Activated CD8-positive, alpha-beta T cell treated with anti-CD3 and anti-CD28 coated beads for 36 hours (primary cell): ENCODE results near the gene CDC73. TPM values are rescaled to one million over a fixed set of nuclear protein-coding genes. Genes with fewer than 3 reads are reported as not detected.

ENCODE experiments used
- ATAC-seq: fragments of 200-7000 bp; cut with Tn5 transposase; one replicate; pipeline ENCODE4 v1.10.0; 2021; ENCODE audit warnings: mild to moderate bottlenecking, moderate library complexity
- CTCF ChIA-PET: fragments of 350-600 bp; sonication (Branson Sonifier 250); formaldehyde crosslinking; loops from one replicate; lab custom pipeline; 2021; ENCODE audit warnings: antibody characterized with exemption; lab: Charles Lee
- POLR2A ChIA-PET: fragments of 350-600 bp; sonication (Branson Sonifier 250); formaldehyde crosslinking; loops from one replicate; lab custom pipeline; 2021; ENCODE audit warnings: antibody characterized with exemption; lab: Charles Lee
- DNase-seq: peaks from one replicate; pipeline ENCODE4 v3.0.0-alpha.2; 2020
- H3K27ac Mint-ChIP-seq: one replicate; pipeline ENCODE4 v1.8.0; 2021; ENCODE audit warnings: mild to moderate bottlenecking, mixed read lengths
- H3K27me3 Mint-ChIP-seq: one replicate; pipeline ENCODE4 v1.8.0; 2021; ENCODE audit warnings: mixed read lengths
- H3K36me3 Mint-ChIP-seq: one replicate; pipeline ENCODE4 v1.8.0; 2021; ENCODE audit warnings: low read depth, mixed read lengths
- H3K4me1 Mint-ChIP-seq: one replicate; pipeline ENCODE4 v1.8.0; 2021; ENCODE audit warnings: low read depth, mixed read lengths
- H3K4me3 Mint-ChIP-seq: one replicate; pipeline ENCODE4 v1.8.0; 2021; ENCODE audit warnings: mild to moderate bottlenecking, moderate library complexity, mixed read lengths
- H3K9me3 Mint-ChIP-seq: one replicate; pipeline ENCODE4 v1.8.0; 2021; ENCODE audit warnings: mixed read lengths
- intact Hi-C: fragments of 100-400 bp; cut with micrococcal nuclease; formaldehyde crosslinking; loops from one replicate; pipeline ENCODE4 v1.10.0; 2022
- total RNA-seq, 2 experiments: library from RNA; stranded (reverse); gene quantifications; one replicate each; pipeline ENCODE4 v1.2.3, GENCODE V29; 2021
- TF ChIP-seq, protein P1 (sequence below): fragments of 200-600 bp; IDR thresholded peaks from one replicate; pipeline ENCODE4 v1.8.0; 2022; ENCODE audit warnings: antibody characterized with exemption, mild to moderate bottlenecking

Gene CDC73
- total RNA-seq, 2 experiments from 2014 or later: 45.1 to 50.2 TPM

DNA sequence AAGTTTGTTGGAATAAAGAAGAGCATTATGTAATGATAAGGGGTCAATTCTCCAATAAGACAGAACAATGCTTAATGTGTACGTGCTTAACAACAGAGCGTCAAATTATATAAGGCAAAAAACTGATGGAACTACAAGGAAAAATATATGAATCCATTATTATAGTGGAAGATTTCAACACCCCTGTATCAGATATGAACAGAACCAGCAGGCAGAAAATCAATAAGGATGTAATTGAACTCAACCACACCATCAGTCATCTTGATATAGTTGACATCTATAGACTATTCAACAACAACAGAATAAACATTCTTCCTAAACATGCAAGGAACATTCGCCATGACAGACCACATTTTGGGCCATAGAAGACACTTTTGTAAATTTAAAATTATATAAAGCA lies 3.6 kb upstream of the CDC73 start:
- CTCF ChIA-PET: interaction anchor here (0.7 to 1.7 kb wide), 4 partner anchors 10 to 20 kb away, joined by 3 to 4 read pairs (median 3); no protein-coding TSS in a partner anchor
- Mint-ChIP-seq H3K36me3 (no peaks in the 10 kb centered on the region), H3K4me3 (no peak overlapping the region), H3K27ac (no peak overlapping the region), H3K27me3 (no peaks in the 10 kb centered on the region), H3K9me3 (no peaks in the 10 kb centered on the region), H3K4me1 (peaks cover 7% of the 10 kb centered on the region)
- TF ChIP-seq, protein P1, sequence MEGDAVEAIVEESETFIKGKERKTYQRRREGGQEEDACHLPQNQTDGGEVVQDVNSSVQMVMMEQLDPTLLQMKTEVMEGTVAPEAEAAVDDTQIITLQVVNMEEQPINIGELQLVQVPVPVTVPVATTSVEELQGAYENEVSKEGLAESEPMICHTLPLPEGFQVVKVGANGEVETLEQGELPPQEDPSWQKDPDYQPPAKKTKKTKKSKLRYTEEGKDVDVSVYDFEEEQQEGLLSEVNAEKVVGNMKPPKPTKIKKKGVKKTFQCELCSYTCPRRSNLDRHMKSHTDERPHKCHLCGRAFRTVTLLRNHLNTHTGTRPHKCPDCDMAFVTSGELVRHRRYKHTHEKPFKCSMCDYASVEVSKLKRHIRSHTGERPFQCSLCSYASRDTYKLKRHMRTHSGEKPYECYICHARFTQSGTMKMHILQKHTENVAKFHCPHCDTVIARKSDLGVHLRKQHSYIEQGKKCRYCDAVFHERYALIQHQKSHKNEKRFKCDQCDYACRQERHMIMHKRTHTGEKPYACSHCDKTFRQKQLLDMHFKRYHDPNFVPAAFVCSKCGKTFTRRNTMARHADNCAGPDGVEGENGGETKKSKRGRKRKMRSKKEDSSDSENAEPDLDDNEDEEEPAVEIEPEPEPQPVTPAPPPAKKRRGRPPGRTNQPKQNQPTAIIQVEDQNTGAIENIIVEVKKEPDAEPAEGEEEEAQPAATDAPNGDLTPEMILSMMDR: no peak
- ATAC-seq: no peak
- intact Hi-C loops: no loop called here
- no peak for DNase-seq
- POLR2A ChIA-PET: interaction anchor here (0.9 kb wide), 1 partner anchor 14 kb away, joined by 4 read pairs; no protein-coding TSS in a partner anchor

DNA sequence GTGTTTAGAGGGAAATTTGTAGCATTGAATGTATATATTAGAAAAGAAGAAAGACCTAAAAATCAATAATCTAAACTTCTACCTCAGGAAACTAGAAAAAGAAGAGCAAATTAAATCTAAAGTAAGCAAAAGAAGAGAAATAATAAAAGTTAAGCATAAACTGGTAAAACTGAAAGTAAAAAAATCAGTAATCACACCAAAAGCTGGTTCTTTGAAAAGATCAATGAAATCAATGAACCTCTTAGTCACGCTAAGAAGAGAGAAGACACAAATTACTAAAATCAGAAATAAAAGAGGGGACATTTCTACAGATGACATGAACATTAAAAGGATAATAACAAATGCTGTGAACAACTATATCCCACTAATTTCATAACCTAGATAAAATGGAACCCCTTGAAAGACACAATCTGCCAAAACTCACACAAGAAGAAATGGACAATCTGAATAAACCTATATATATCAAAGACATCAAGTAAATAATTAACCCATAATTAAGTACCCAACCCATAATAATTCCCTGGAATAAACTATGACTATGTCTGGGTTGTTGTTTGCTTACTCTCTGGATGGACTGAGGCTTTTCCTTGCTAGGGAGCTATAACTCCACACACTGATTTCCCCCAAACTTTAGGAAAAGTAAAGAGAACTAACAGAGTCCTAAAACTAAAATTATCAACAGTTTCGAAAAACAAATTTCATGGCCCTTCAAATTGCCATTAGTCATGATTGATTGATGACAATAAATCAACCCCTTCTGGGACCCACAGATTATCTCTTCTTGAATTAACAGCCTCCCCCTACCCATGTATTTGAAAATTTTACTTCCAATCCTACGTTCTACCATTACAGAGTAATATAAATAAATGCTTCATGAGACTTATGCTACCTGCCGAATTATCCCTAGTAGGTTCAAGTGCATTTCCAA lies 2.8 kb upstream of the CDC73 start:
- H3K9me3 Mint-ChIP-seq: no peaks in the 10 kb centered on the region
- no peak overlapping the region for H3K27ac Mint-ChIP-seq
- no peak for ATAC-seq
- H3K4me3 Mint-ChIP-seq: no peak overlapping the region
- no peaks in the 10 kb centered on the region for H3K27me3 Mint-ChIP-seq
- POLR2A ChIA-PET: no interaction called here
- TF ChIP-seq, protein P1: no peak
- CTCF ChIA-PET: interaction anchor here (0.7 to 1.7 kb wide), 3 partner anchors 11 to 19 kb away, joined by 3 to 4 read pairs (median 3); no protein-coding TSS in a partner anchor
- intact Hi-C loops: no loop called here
- DNase-seq: no peak
- peaks cover 13% of the 10 kb centered on the region for H3K4me1 Mint-ChIP-seq
- H3K36me3 Mint-ChIP-seq: no peaks in the 10 kb centered on the region

DNA sequence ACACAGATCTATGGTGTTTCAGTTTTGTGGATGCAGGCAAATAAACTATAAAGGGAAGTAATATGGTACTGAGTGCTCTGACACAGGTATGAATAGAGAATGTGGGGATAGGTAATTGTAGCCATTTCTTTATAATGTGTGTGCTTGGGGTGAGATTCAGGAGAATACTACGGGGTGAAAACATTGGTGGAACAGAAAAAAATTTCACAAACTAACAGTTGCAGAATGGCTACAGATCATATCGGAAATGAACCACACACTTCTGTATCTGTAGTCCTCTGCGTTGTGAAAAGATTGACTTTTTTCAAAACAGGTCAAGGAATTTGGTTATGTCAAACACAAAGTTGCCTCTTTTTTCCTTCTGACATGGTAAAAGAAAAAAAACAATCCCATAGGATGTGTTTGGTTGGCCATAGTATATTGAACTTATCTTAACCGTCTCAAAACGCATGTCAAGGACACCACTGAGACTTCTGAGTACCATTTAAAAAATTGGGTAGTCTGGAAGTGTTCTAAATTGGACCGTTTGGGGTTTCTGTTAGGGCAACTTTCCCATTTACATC lies 1.1 kb upstream of the CDC73 start:
- intact Hi-C loops: loop anchor here (2.0 to 5.0 kb wide), 2 partner anchors 62 to 313 kb away; partner anchors contain the start of genes RGS2, RO60 and UCHL5
- peaks cover 3% of the 10 kb centered on the region for H3K36me3 Mint-ChIP-seq
- no peaks in the 10 kb centered on the region for H3K9me3 Mint-ChIP-seq
- H3K4me3 Mint-ChIP-seq: peak overlapping the region; percentile 87
- H3K4me1 Mint-ChIP-seq: peaks cover 25% of the 10 kb centered on the region
- ChIA-PET POLR2A (interaction anchor here (0.6 to 1.0 kb wide), 4 partner anchors 11 to 62 kb away, joined by 3 to 4 read pairs (median 3); partner anchors contain the start of genes GLRX2, RO60 and UCHL5), CTCF (interaction anchor here (1.0 to 1.1 kb wide), 2 partner anchors 9 to 17 kb away, joined by 5 read pairs; no protein-coding TSS in a partner anchor)
- DNase-seq: no peak
- TF ChIP-seq, protein P1: no peak
- peak overlapping the region; percentile 98 for H3K27ac Mint-ChIP-seq
- no peak for ATAC-seq
- no peaks in the 10 kb centered on the region for H3K27me3 Mint-ChIP-seq

DNA sequence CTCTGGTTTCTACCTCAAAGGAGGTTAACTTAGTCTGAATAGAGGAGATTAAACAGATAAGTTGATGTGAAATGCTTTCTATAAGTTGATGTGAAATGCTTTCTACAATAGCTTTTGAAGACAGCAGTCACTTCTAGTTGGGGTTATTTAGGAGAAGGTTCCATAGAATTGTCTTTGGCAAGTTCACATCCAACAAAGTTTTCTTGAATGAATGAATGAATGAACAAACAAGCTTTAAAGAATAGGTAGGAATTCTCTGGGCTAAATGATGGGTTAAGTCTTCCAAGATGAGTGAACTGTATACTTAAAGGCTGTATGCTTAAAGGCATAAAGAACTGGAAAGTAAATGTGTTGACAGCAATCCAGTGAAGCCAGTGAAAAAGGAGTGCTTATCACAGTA lies 1.9 kb downstream of the CDC73 start:
- POLR2A ChIA-PET: interaction anchor here (1.4 to 2.5 kb wide), 2 partner anchors 13 to 66 kb away, joined by 3 to 21 read pairs; partner anchors contain the start of genes RO60 and UCHL5
- intact Hi-C loops: loop anchor here (2.0 to 5.0 kb wide), 2 partner anchors 19 to 316 kb away; partner anchors contain the start of genes GLRX2 and RGS2
- Mint-ChIP-seq H3K4me3 (peak overlapping the region; percentile 87), H3K4me1 (peaks cover 36% of the 10 kb centered on the region), H3K9me3 (no peaks in the 10 kb centered on the region), H3K36me3 (peaks cover 11% of the 10 kb centered on the region), H3K27me3 (no peaks in the 10 kb centered on the region), H3K27ac (peak overlapping the region; percentile 98)
- no peak for DNase-seq
- TF ChIP-seq, protein P1: no peak
- no peak for ATAC-seq
- CTCF ChIA-PET: interaction anchor here (1.0 to 3.1 kb wide), 5 partner anchors 10 to 65 kb away, joined by 4 to 10 read pairs (median 8); partner anchors contain the start of genes RO60 and UCHL5
